Endothelial cell of umbilical vein (primary cell): Measurements from ENCODE around the gene SPTBN5. TPM values are rescaled to one million over a fixed set of nuclear protein-coding genes. Genes with fewer than 3 reads are reported as not detected.

ENCODE experiments used
- BruUV-seq: library from RNA; stranded (reverse); fragments of 400-500 nt; replicated peaks from 2 replicates; lab custom pipeline; 2021; lab: Mats Ljungman, UMichigan
- CTCF ChIA-PET: fragments of 300-600, 350-600 bp; sonication (Branson Sonifier 250); formaldehyde crosslinking; loops from one replicate; lab custom pipeline; 2021; ENCODE audit warnings: antibody characterized with exemption, inconsistent platforms; lab: Charles Lee
- POLR2A ChIA-PET: fragments of 300-600, 350-600 bp; sonication (Branson Sonifier 250); formaldehyde crosslinking; loops from one replicate; lab custom pipeline; 2021; ENCODE audit warnings: antibody characterized with exemption, inconsistent platforms; lab: Charles Lee
- DNase-seq: peaks from one replicate; pipeline ENCODE4 v3.0.0-alpha.2; 2011; ENCODE audit warnings: low read depth, low spot score
- FAIRE-seq: peaks from 2 replicates; lab custom pipeline; 2011; peaks lifted over from hg19 to GRCh38; lab: Jason Lieb, UNC
- H2AFZ ChIP-seq: 2 replicates; pipeline ENCODE4 v1.6.0; 2012; ENCODE audit warnings: low read depth, low read length, control low read depth, inconsistent platforms
- H3K27ac ChIP-seq: 2 replicates; pipeline ENCODE4 v1.5.1; 2011; ENCODE audit warnings: low read depth, mild to moderate bottlenecking, control low read depth, low read length, moderate library complexity; ENCODE audit not compliant: insufficient read depth
- H3K27me3 ChIP-seq, 2 experiments: 2 replicates each; pipeline versions ENCODE4 v1.6.0 to v1.6.1; 2011; ENCODE audit warnings: low read length in 2 of 2, mixed read lengths in 1 of 2; ENCODE audit not compliant: control insufficient read depth in 2 of 2, insufficient read depth in 2 of 2
- H3K36me3 ChIP-seq, 2 experiments: 2 replicates in 1 of 2; 3 replicates in 1 of 2; pipeline ENCODE4 v1.5.1; 2011; ENCODE audit warnings: low read length in 2 of 2, mild to moderate bottlenecking in 1 of 2, moderate library complexity in 1 of 2; ENCODE audit not compliant: control insufficient read depth in 2 of 2, insufficient read depth in 2 of 2; ENCODE audit errors: extremely low read depth in 1 of 2
- H3K4me1 ChIP-seq: 3 replicates; pipeline ENCODE4 v1.5.1; 2011; ENCODE audit warnings: mild to moderate bottlenecking, low read length; ENCODE audit not compliant: control insufficient read depth, insufficient read depth; ENCODE audit errors: extremely low read depth
- H3K4me2 ChIP-seq: 2 replicates; pipeline ENCODE4 v1.6.1; 2011; ENCODE audit warnings: low read length, control low read depth, mixed read lengths; ENCODE audit not compliant: insufficient read depth
- H3K4me3 ChIP-seq, 3 experiments: fragments of 200-600 bp in 1 of 3; sonication (generic), shearing (Covaris generic) in 1 of 3; replicated peaks in 1 of 3; 2 replicates each; pipeline ENCODE4 v1.5.1; 2011 to 2016; ENCODE audit warnings: control low read depth in 3 of 3, low read length in 3 of 3, mild to moderate bottlenecking in 2 of 3, inconsistent platforms in 1 of 3, low read depth in 1 of 3, moderate library complexity in 1 of 3; ENCODE audit not compliant: insufficient read depth in 1 of 3
- H3K79me2 ChIP-seq: 2 replicates; pipeline ENCODE4 v1.6.0; 2012; ENCODE audit warnings: low read length, inconsistent platforms; ENCODE audit not compliant: control insufficient read depth, insufficient read depth
- H3K9ac ChIP-seq: replicated peaks from 2 replicates; pipeline ENCODE3; 2011; ENCODE audit warnings: low read length, control low read depth; ENCODE audit not compliant: insufficient read depth; ENCODE audit errors: extremely low read depth
- H3K9me1 ChIP-seq: replicated peaks from 3 replicates; pipeline ENCODE4 v1.6.0; 2011; ENCODE audit warnings: mild to moderate bottlenecking, low read length; ENCODE audit not compliant: control insufficient read depth, insufficient read depth; ENCODE audit errors: extremely low read depth
- H3K9me3 ChIP-seq: replicated peaks from 2 replicates; pipeline ENCODE4 v1.5.1; 2012; ENCODE audit warnings: low read length, inconsistent platforms; ENCODE audit not compliant: control insufficient read depth, insufficient read depth
- H4K20me1 ChIP-seq: replicated peaks from 2 replicates; pipeline ENCODE3; 2011; ENCODE audit warnings: mild to moderate bottlenecking, low read length; ENCODE audit not compliant: control insufficient read depth, insufficient read depth; ENCODE audit errors: extremely low read depth
- CTCF ChIP-seq, 2 donors: IDR thresholded peaks; 1 replicate in 1 of 2; 2 replicates in 1 of 2; pipeline ENCODE4 v1.5.1; 2011; ENCODE audit warnings: low read length in 2 of 2, mild to moderate bottlenecking in 2 of 2, moderate library complexity in 2 of 2, control low read depth in 1 of 2, inconsistent platforms in 1 of 2, low read depth in 1 of 2; ENCODE audit not compliant: insufficient read depth in 1 of 2; ENCODE audit errors: extremely low read depth in 1 of 2
- FOS ChIP-seq: IDR thresholded peaks from 2 replicates; pipeline ENCODE4 v1.6.1; 2011; ENCODE audit warnings: mild to moderate bottlenecking, low read length, moderate library complexity, borderline replicate concordance; ENCODE audit not compliant: insufficient read depth
- JUN ChIP-seq: IDR thresholded peaks from 2 replicates; pipeline ENCODE4 v1.6.1; 2011; ENCODE audit warnings: borderline replicate concordance, low read depth; ENCODE audit not compliant: insufficient read length, insufficient read depth
- MYC ChIP-seq: IDR thresholded peaks from one replicate; pipeline ENCODE4 v1.6.1; 2011; ENCODE audit warnings: mild to moderate bottlenecking, low read depth, low read length
- POLR2A ChIP-seq: IDR thresholded peaks from 2 replicates; pipeline ENCODE4 v1.6.1; 2012; ENCODE audit warnings: low read depth, mild to moderate bottlenecking, control low read depth, low read length
- POLR2AphosphoS5 ChIP-seq: IDR thresholded peaks from 2 replicates; pipeline ENCODE4 v1.6.1; 2012; ENCODE audit warnings: low read depth, mild to moderate bottlenecking, control low read depth, low read length, moderate library complexity; ENCODE audit not compliant: insufficient read depth
- dilution Hi-C: fragments of 300-500 bp; cut with MboI; formaldehyde crosslinking; loops from one replicate; pipeline ENCODE4 v1.15.0; 2019; ENCODE audit warnings: low sequenced_read_pairs; ENCODE audit not compliant: extremely low pct_ligation_motif_present
- intact Hi-C: fragments of 100-400 bp; cut with micrococcal nuclease; formaldehyde crosslinking; loops from one replicate; pipeline ENCODE4 v1.10.0; 2022
- polyA plus RNA-seq, 4 experiments: library from polyadenylated mRNA; depleted of rRNA in 3 of 4; stranded (reverse) in 3 of 4; unstranded in 1 of 4; fragments of >200 nt; gene quantifications; 2 replicates each; pipeline versions ENCODE4 v1.2.1 to v1.2.3, GENCODE V29; 2011 to 2012; ENCODE audit warnings: missing spikeins in 1 of 4
- total RNA-seq: library from RNA; stranded (reverse); gene quantifications from 2 replicates; pipeline ENCODE4 v1.2.3, GENCODE V29; 2021
- TF ChIP-seq, protein P1 (sequence below): IDR thresholded peaks from 2 replicates; pipeline ENCODE4 v1.6.1; 2011; ENCODE audit not compliant: insufficient read depth, insufficient read length

The SPTBN5 gene
- total and polyA plus RNA-seq, 2 donors (not counting 3 experiments of a cell fraction or from before 2014, with no cell fraction given), result 12.0 to 19.0 TPM

DNA sequence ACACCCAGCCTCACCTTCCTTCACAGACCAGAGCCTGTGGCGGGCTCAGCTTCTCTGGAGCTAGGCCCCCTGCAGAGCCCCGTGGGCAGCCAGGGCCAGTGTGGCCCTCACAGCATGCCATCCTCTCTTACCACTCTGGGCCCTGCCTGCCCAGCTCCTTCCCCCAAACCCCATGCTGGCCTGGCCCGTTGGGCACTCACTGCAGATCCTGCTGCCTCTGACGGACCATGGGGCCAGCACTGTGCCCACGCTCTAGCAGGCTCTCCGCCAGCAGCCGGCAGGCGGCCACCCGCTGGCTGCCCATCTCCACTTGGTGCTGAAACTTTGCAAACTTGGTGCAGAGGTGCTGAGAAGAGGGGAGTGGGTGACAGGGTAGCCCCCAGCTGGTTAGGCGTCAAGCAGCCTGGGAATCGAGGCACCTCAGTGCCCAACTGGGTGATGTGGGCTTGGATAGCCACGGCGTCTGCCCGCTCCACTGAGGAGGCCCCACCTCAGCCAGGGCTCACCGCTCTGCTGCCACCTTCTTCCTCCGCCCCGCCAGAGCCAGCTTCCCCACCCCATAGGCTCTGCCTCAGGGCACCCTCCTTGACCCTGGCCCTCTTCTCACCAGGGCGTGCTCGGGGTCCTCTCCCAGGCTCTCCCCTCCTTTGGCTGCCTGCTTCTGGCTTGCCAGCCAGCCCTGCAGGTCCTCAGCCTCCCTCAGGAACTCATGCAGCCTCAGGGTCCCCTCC is 22.5 kb downstream of the SPTBN5 start:
- CTCF ChIA-PET, result interaction anchor here (0.9 to 1.4 kb wide), 3 partner anchors 25 to 33 kb away, joined by 3 to 5 read pairs (median 4); no protein-coding TSS in a partner anchor
- H3K27me3 ChIP-seq, result no peaks in the 10 kb centered on the region
- no peak overlapping the region for H2AFZ ChIP-seq
- intact Hi-C loops (no loop called here), dilution Hi-C loops (no loop called here)
- POLR2A ChIA-PET, result no interaction called here
- TF ChIP-seq POLR2AphosphoS5 (no peak), JUN (no peak), FOS (no peak), POLR2A (no peak), CTCF (IDR thresholded peaks at IDR 0.05; ENCODE audit: extremely low read depth in 1 of 2, insufficient read depth in 1 of 2, low read depth in 1 of 2, low read length in 2 of 2) (no peak), MYC (no peak)
- TF ChIP-seq, protein P1, sequence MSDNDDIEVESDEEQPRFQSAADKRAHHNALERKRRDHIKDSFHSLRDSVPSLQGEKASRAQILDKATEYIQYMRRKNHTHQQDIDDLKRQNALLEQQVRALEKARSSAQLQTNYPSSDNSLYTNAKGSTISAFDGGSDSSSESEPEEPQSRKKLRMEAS, result no peak
- no peaks in the 10 kb centered on the region for H3K9me1 ChIP-seq
- H4K20me1 ChIP-seq, result no peaks in the 10 kb centered on the region
- H3K9ac ChIP-seq, result no peak overlapping the region
- no TSS peak for BruUV-seq
- no peak overlapping the region for H3K4me2 ChIP-seq
- FAIRE-seq, result no peak
- peaks cover 2 to 42% of the 10 kb centered on the region in 2 experiments for H3K36me3 ChIP-seq
- H3K4me3 ChIP-seq, result no peak overlapping the region
- no peaks in the 10 kb centered on the region for H3K9me3 ChIP-seq
- no peak overlapping the region for H3K27ac ChIP-seq
- H3K4me1 ChIP-seq, result no peaks in the 10 kb centered on the region
- DNase-seq, result no peak
- no peaks in the 10 kb centered on the region for H3K79me2 ChIP-seq
